Fibroblast of skin of left biceps (primary cell): Measurements from ENCODE around the gene YEATS2.
A peak's percentile ranks its signal among the peaks of the same experiment; 100 is the strongest.

Experiments used
- DNase-seq, 2 experiments: peaks; one replicate each; pipeline ENCODE4 v3.0.0-alpha.2; 2013; ENCODE audit warnings: low read depth in 2 of 2

The YEATS2 gene

GRCh38 chr3:183837390-183837789 is 139.8 kb downstream of the YEATS2 start:
- no peak for DNase-seq

GRCh38 chr3:183837894-183838293 is 140.3 kb downstream of the YEATS2 start:
- no peak for DNase-seq

- no peak for DNase-seq
Observed at GRCh38 chr3:183839751-183840150, 142.2 kb downstream of the YEATS2 start.

- DNase-seq = peak in 1 of 2 experiments; percentile 40
Observed at GRCh38 chr3:183844606-183845005, 147.0 kb downstream of the YEATS2 start.

- DNase-seq = no peak
Observed at GRCh38 chr3:183845090-183845489, 147.5 kb downstream of the YEATS2 start.

- no peak for DNase-seq
Observed at GRCh38 chr3:183845608-183846288, 148.2 kb downstream of the YEATS2 start.

GRCh38 chr3:183854318-183855035 is 156.9 kb downstream of the YEATS2 start:
- DNase-seq = no peak

- no peak for DNase-seq
Observed at GRCh38 chr3:183857863-183858262, 160.3 kb downstream of the YEATS2 start.
